GM12873 (cell line): Measurements from ENCODE around the gene SLX1A.

Experiments used
- TF ChIP-seq, protein P1 (sequence below): IDR thresholded peaks from 2 replicates; pipeline ENCODE4 v1.5.1; 2012; ENCODE audit warnings: low read depth, mild to moderate bottlenecking, moderate library complexity, low read length, control low read depth; ENCODE audit not compliant: insufficient read depth; ENCODE audit errors: missing control alignments

SLX1A gene

DNA sequence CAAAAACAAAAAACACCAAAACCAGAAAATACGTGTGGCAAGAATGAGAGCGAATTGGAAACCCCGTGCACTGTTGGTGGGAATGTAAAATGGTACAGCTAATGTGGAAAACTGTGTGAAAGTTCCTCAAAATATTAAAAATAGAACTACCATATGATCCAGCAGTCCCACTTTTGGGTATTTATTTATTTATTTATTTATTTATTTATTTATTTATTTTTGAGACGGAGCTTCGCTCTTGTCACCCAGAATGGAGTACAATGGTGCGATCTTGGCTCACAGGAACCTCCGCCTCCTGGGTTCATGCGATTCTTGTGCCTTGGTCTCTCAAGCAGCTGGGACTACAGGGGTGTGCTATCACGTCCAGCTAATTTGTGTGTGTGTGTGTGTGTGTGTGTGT lies 41.2 kb upstream of the SLX1A start:
- TF ChIP-seq, protein P1, sequence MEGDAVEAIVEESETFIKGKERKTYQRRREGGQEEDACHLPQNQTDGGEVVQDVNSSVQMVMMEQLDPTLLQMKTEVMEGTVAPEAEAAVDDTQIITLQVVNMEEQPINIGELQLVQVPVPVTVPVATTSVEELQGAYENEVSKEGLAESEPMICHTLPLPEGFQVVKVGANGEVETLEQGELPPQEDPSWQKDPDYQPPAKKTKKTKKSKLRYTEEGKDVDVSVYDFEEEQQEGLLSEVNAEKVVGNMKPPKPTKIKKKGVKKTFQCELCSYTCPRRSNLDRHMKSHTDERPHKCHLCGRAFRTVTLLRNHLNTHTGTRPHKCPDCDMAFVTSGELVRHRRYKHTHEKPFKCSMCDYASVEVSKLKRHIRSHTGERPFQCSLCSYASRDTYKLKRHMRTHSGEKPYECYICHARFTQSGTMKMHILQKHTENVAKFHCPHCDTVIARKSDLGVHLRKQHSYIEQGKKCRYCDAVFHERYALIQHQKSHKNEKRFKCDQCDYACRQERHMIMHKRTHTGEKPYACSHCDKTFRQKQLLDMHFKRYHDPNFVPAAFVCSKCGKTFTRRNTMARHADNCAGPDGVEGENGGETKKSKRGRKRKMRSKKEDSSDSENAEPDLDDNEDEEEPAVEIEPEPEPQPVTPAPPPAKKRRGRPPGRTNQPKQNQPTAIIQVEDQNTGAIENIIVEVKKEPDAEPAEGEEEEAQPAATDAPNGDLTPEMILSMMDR, result no peak

DNA sequence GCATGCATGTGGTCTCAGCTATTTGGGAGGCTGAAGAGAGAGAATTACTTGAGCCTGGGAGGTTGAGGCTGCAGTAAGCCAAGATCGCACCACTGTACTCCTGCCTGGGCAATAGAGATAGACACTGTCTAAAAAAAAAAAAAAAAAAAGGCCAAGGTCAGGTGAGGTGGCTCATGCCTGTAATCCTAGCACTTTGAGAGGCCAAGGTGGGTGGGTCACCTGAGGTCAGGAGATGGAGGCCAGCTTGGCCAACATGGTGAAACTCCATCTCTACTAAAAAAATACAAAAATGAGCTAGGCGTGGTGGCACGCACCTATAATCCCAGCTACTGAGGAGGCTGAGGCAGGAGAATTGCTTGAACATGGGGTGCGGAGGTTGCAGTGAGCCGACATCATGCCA lies 38.5 kb upstream of the SLX1A start:
- TF ChIP-seq, protein P1, result no peak

DNA sequence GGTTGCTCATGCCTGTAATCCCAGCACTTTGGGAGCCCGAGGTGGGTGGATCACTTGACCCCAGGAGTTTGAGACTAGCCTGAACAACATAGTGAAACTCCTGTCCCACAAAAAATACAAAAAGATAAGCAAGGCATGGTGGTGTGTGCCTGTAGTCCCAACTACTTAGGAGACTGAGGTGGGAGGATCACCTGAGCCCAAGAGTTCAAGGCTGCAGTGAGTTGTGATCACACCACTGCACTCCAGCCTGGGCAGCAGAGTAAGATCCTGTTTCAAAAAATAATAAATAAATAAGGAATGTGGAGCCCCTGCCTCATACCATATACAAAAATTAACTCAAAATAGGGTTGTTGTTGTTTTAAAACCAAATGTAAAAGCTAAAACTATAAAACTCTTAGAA lies 36.5 kb upstream of the SLX1A start:
- TF ChIP-seq, protein P1, result no peak

DNA sequence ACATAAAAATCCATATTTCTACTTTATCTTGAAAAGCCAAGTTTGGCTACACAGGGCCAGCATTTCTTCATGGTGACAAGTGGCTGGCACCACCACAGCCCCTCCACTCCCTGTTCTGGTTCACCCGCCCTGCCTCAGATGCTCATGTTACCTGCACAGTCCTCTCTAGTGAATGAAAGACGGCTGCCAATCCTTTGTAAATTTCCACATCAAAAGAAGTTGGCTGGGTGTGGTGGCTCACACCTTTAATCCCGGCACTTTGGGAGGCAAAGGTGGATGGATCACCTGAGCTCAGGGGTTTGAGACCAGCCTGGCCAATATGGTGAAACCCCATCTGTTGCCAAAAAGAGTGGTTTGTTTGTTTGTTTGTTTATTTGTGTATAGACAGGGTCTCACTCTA lies 30.1 kb upstream of the SLX1A start:
- TF ChIP-seq, protein P1, result no peak

DNA sequence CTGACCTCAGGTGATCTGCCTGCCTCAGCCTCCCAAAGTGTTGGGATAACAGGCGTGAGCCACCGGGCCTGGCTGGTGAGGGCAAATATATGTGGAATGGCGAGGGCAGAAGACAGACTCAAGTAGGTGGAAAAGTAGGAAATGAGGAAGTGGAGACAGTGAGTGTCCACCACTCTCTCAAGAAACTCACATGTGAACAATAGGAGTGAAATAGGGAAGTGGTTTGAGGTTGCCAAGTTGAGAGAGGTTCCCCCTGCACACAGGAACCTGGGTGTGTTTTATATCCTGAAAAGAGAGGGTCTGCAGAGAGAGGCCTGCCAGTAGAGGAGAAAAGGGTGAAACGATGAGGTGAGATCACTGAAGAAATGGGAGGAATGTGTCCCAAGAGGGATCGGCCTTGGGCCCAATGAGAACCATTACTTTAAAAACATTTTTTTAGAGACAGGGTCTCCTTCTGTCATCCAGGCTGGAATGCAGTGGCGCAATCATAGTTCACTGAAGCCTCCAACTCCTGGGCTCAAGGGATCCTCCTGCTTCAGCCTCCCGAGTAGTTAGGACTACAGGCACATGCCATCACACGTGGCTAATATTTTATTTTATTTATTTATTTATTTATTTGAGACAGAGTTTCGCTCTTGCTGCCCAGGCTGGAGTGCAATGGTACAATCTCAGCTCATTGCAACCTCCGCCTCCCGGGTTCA lies 27.3 kb upstream of the SLX1A start:
- TF ChIP-seq, protein P1, result no peak

DNA sequence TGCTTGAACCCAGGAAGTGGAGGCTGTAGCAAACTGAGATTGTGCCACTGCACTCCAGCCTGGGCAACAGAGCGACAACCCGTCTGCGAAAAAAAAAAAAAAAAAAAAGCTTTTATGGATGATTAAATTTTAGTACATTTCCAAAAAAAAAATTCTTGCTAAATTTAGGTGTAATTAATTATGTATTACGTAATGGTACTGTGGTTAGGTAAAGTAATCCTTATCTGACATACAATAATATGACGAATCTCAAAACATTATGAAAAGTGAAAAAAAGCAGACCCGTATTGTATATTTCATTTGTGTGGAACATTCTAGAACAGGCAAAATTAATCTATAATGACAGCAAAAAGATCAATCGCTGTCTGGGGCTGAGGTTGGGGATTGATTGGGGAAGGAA lies 20.6 kb upstream of the SLX1A start:
- TF ChIP-seq, protein P1, result no peak

DNA sequence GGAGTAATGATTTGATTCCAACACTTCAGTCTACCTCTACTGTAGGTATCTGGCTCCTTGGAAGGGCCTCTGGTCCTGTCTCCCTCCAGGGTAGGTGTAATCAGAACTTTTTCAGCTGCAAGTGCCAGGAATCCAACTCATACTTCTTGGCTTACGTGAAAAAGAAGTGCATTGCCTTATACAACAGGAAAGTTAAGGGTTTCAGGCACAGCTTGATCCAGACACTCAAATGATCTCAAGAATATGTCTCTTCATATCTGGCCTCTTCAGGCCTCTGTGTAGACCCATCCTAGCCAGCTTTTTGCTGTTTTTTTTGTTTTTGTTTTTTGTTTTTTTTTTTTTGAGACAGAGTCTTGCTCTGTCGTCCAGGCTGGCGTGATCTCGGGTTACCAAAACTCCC lies 14.5 kb upstream of the SLX1A start:
- TF ChIP-seq, protein P1, result no peak
